ENCODE measurements around the gene TLDC2. TPM values are rescaled to one million over a fixed set of nuclear protein-coding genes. Genes with fewer than 3 reads are reported as not detected.

Gene TLDC2
- total and polyA plus RNA-seq, 2 of the 8 experiments (the other 6 are each of a cell fraction or from before 2014, with no cell fraction given), result 0.29 to 0.34 TPM

GRCh38 chr20:36895036-36895435 lies 19.1 kb downstream of the TLDC2 start:
- Histone ChIP-seq H3K56ac (replicated peaks; ENCODE audit: insufficient read length, low read depth, low read length) (no peak overlapping the region), H2AK5ac (ENCODE audit: low read depth, low read length) (no peak overlapping the region), H3K18ac (ENCODE audit: extremely low read depth, low read length) (no peak overlapping the region), H2BK20ac (ENCODE audit: low read length) (no peak overlapping the region), H3K23ac (ENCODE audit: insufficient read length) (no peak overlapping the region), H3K27ac (ENCODE audit: low read depth, low read length) (no peak overlapping the region), H3K79me1 (ENCODE audit: low read depth, low read length) (no peaks in the 10 kb centered on the region), H3K4ac (replicated peaks; ENCODE audit: insufficient read length, low read depth, low read length) (no peak overlapping the region), H2AFZ (ENCODE audit: low read length) (no peak overlapping the region), H4K5ac (ENCODE audit: insufficient read length, low read depth, low read length) (no peak overlapping the region), H3K79me2 (ENCODE audit: control insufficient read depth in 1 of 2, insufficient read depth in 2 of 2, low read length in 2 of 2) (no peaks in the 10 kb centered on the region), H3K14ac (ENCODE audit: insufficient read length) (no peak overlapping the region), H4K91ac (replicated peaks; ENCODE audit: insufficient read length, low read length) (no peak overlapping the region), H2BK15ac (ENCODE audit: low read length) (no peak overlapping the region), H3K23me2 (ENCODE audit: low read depth, low read length) (no peaks in the 10 kb centered on the region), H3K9me3 (ENCODE audit: insufficient read depth in 2 of 2, low read depth in 1 of 2, low read length in 1 of 2) (no peaks in the 10 kb centered on the region), H4K20me1 (replicated peaks in 1 of 2; ENCODE audit: control insufficient read depth in 1 of 2, insufficient read depth in 2 of 2, low read length in 2 of 2) (peaks cover 0 to 2% of the 10 kb centered on the region in 2 experiments), H3K4me2 (ENCODE audit: insufficient read depth in 1 of 2, low read depth in 2 of 2, low read length in 2 of 2) (no peak overlapping the region), H2BK120ac (replicated peaks; ENCODE audit: low read depth, low read length) (no peak overlapping the region), H4K8ac (ENCODE audit: extremely low read depth, insufficient read depth, low read length) (no peak overlapping the region), H3K36me3 (ENCODE audit: control insufficient read depth in 2 of 4, insufficient read depth in 4 of 4, low read length in 3 of 4) (peaks cover 0 to 51% (median 10%) of the 10 kb centered on the region in 4 experiments; a peak in 5 of 8 replicates), H3K4me3 (ENCODE audit: extremely low read depth in 1 of 4, insufficient read depth in 2 of 4, low read depth in 3 of 4, low read length in 4 of 4) (no peak overlapping the region), H2BK5ac (ENCODE audit: low read depth, low read length) (no peak overlapping the region), H3K9ac (replicated peaks in 1 of 4; ENCODE audit: extremely low read depth in 1 of 4, low read depth in 3 of 4, low read length in 3 of 4) (no peak overlapping the region), H3K4me1 (replicated peaks in 1 of 4; ENCODE audit: control insufficient read depth in 3 of 4, insufficient read depth in 4 of 4, low read length in 3 of 4) (no peaks in the 10 kb centered on the region), H2BK12ac (ENCODE audit: low read depth, low read length) (no peak overlapping the region), H3K27me3 (replicated peaks in 1 of 4; ENCODE audit: control insufficient read depth in 3 of 4, extremely low read depth in 1 of 4, insufficient read depth in 3 of 4, low read length in 3 of 4) (no peaks in the 10 kb centered on the region)
- ChIA-PET POLR2A (ENCODE audit: partially characterized antibody) (no interaction called here), CTCF (ENCODE audit: partially characterized antibody) (interaction anchor here (0.9 to 1.5 kb wide), 2 partner anchors 24 to 34 kb away, joined by 3 to 4 read pairs; no protein-coding TSS in a partner anchor)
- FAIRE-seq (no peak), DNase-seq (ENCODE audit: low read depth in 1 of 2, low spot score in 2 of 2) (no peak)
- WGBS, 2 experiments (ENCODE audit: extremely low coverage in 1 of 2, insufficient coverage in 1 of 2, insufficient read length in 1 of 2, insufficient replicate concordance in 2 of 2, low coverage in 1 of 2, low lambda C conversion rate in 2 of 2, missing lambda C conversion rate in 1 of 2), result 85% methylated on average over 2 of the region's 2 CpGs; no CpG with 5 or more reads in 1 of the 2 experiments
- TF ChIP-seq SP2 (IDR thresholded peaks at IDR 0.05; ENCODE audit: low read length), result no peak
- no peak for TF ChIP-seq CEBPB (IDR thresholded peaks at IDR 0.05; ENCODE audit: low read depth, low read length)
- TF ChIP-seq BACH1 (IDR thresholded peaks at IDR 0.05; ENCODE audit: low read length), result no peak
- TF ChIP-seq CBX5 (IDR thresholded peaks at IDR 0.05; ENCODE audit: low read depth, low read length), result no peak
- TF ChIP-seq TAF7 (optimal IDR thresholded peaks at IDR 0.05; ENCODE audit: borderline replicate concordance, low read depth, low read length), result no peak
- TF ChIP-seq CBX8 (IDR thresholded peaks at IDR 0.05; ENCODE audit: borderline replicate concordance, low read depth, low read length), result no peak
- TF ChIP-seq TBP (IDR thresholded peaks at IDR 0.05; ENCODE audit: low read depth, low read length), result no peak
- TF ChIP-seq RAD21 (IDR thresholded peaks at IDR 0.05 in 1 of 2, conservative IDR thresholded peaks at IDR 0.05 in 1 of 2; ENCODE audit: low read depth in 2 of 2, low read length in 2 of 2), result no peak
- no peak for TF ChIP-seq ZNF274 (IDR thresholded peaks at IDR 0.05; ENCODE audit: borderline replicate concordance, extremely low read depth, low read length)
- no peak for TF ChIP-seq ATF2 (IDR thresholded peaks at IDR 0.05; ENCODE audit: low read length)
- no peak for TF ChIP-seq SRF (IDR thresholded peaks at IDR 0.05; ENCODE audit: low read depth, low read length)
- no peak for TF ChIP-seq CHD1 (IDR thresholded peaks at IDR 0.05; ENCODE audit: low read depth, low read length)
- TF ChIP-seq EGR1 (IDR thresholded peaks at IDR 0.05; ENCODE audit: borderline replicate concordance, low read depth, low read length), result no peak
- TF ChIP-seq GTF2F1 (IDR thresholded peaks at IDR 0.05; ENCODE audit: borderline replicate concordance, low read depth, low read length), result no peak

Measured in H1 (cell line).